IMR-90 (cell line): ENCODE measurements around the gene CALCOCO2. TPM values are rescaled to one million over a fixed set of nuclear protein-coding genes. Genes with fewer than 3 reads are reported as not detected.

Experiments used
- ATAC-seq: fragments of 200-7000 bp; cut with Tn5 transposase; 2 replicates; pipeline ENCODE4 v1.9.1; 2020; ENCODE audit warnings: low read depth, mild to moderate bottlenecking, moderate library complexity
- BruUV-seq: library from RNA; stranded (reverse); fragments of 400-500 nt; replicated peaks from 2 replicates; lab custom pipeline; 2021; lab: Mats Ljungman, UMichigan
- CTCF ChIA-PET: fragments of 300-600 bp; formaldehyde crosslinking; extraction: SDS; loops from one replicate; lab custom pipeline; 2021; ENCODE audit warnings: antibody characterized with exemption; lab: Yijun Ruan, JAX
- POLR2A ChIA-PET: fragments of 300-600 bp; sonication (Branson Sonifier 250); formaldehyde crosslinking; loops from one replicate; lab custom pipeline; 2022; ENCODE audit warnings: antibody characterized with exemption; ENCODE audit not compliant: unreplicated experiment; lab: Charles Lee
- DNase-seq: peaks from one replicate; pipeline ENCODE4 v3.0.0; 2013
- H2AFZ ChIP-seq: replicated peaks from 2 replicates; pipeline ENCODE3; 2013; ENCODE audit warnings: low read length, mild to moderate bottlenecking; ENCODE audit not compliant: poor library complexity
- H2AK5ac ChIP-seq: 2 replicates; pipeline ENCODE4 v1.6.1; 2013; ENCODE audit warnings: low read depth, low read length, inconsistent platforms
- H2AK9ac ChIP-seq: replicated peaks from 2 replicates; pipeline ENCODE3; 2013; ENCODE audit warnings: mild to moderate bottlenecking, low read depth, low read length, moderate library complexity; ENCODE audit not compliant: poor library complexity
- H2BK120ac ChIP-seq: 2 replicates; pipeline ENCODE4 v1.6.1; 2013; ENCODE audit warnings: low read depth, low read length, inconsistent platforms
- H2BK15ac ChIP-seq: 3 replicates; pipeline ENCODE4 v1.6.1; 2013; ENCODE audit warnings: low read depth, low read length, inconsistent platforms
- H2BK20ac ChIP-seq: 2 replicates; pipeline ENCODE4 v1.6.1; 2013; ENCODE audit warnings: low read depth, mild to moderate bottlenecking, inconsistent platforms, low read length, moderate library complexity
- H2BK5ac ChIP-seq: 2 replicates; pipeline ENCODE4 v1.6.1; 2013; ENCODE audit warnings: mild to moderate bottlenecking, low read depth, low read length, inconsistent platforms; ENCODE audit not compliant: poor library complexity, severe bottlenecking
- H3K14ac ChIP-seq: replicated peaks from 2 replicates; pipeline ENCODE4 v1.6.1; 2013; ENCODE audit warnings: low read depth, low read length, inconsistent platforms
- H3K18ac ChIP-seq: 2 replicates; pipeline ENCODE4 v1.6.1; 2013; ENCODE audit warnings: low read depth, low read length, control low read depth
- H3K23ac ChIP-seq: 2 replicates; pipeline ENCODE4 v1.6.1; 2013; ENCODE audit warnings: low read depth, low read length, inconsistent platforms
- H3K27ac ChIP-seq: 2 replicates; pipeline ENCODE4 v1.5.1; 2013; ENCODE audit warnings: mild to moderate bottlenecking, control low read depth, low read length; ENCODE audit not compliant: insufficient read depth
- H3K27me3 ChIP-seq: 2 replicates; pipeline ENCODE4 v1.6.1; 2013; ENCODE audit warnings: low read length; ENCODE audit not compliant: control insufficient read depth, insufficient read depth
- H3K36me3 ChIP-seq: 2 replicates; pipeline ENCODE4 v1.6.1; 2013; ENCODE audit warnings: low read length, mixed read lengths; ENCODE audit not compliant: control insufficient read depth, insufficient read depth
- H3K4ac ChIP-seq: 2 replicates; pipeline ENCODE4 v1.6.1; 2013; ENCODE audit warnings: low read depth, low read length, inconsistent platforms
- H3K4me1 ChIP-seq: 2 replicates; pipeline ENCODE4 v1.6.1; 2013; ENCODE audit warnings: low read length, mixed read lengths; ENCODE audit not compliant: control insufficient read depth, insufficient read depth
- H3K4me2 ChIP-seq: 2 replicates; pipeline ENCODE4 v1.6.1; 2013; ENCODE audit warnings: low read depth, mild to moderate bottlenecking, control low read depth, low read length, moderate library complexity
- H3K4me3 ChIP-seq: 2 replicates; pipeline ENCODE4 v1.5.1; 2013; ENCODE audit warnings: low read depth, mild to moderate bottlenecking, control low read depth, low read length, moderate library complexity; ENCODE audit not compliant: insufficient read depth
- H3K56ac ChIP-seq: 2 replicates; pipeline ENCODE4 v1.6.1; 2013; ENCODE audit warnings: low read length, inconsistent platforms; ENCODE audit not compliant: insufficient read depth; ENCODE audit errors: extremely low read depth
- H3K79me1 ChIP-seq, 2 experiments: 2 replicates each; pipeline ENCODE4 v1.6.1; 2013; ENCODE audit warnings: low read length in 2 of 2, inconsistent platforms in 1 of 2, low read depth in 1 of 2
- H3K9ac ChIP-seq: 2 replicates; pipeline ENCODE4 v1.6.1; 2013; ENCODE audit warnings: low read depth, low read length, control low read depth
- H3K9me1 ChIP-seq: 2 replicates; pipeline ENCODE4 v1.6.1; 2013; ENCODE audit warnings: low read length, inconsistent platforms; ENCODE audit not compliant: insufficient read depth
- H3K9me3 ChIP-seq: 2 replicates; pipeline ENCODE4 v1.6.1; 2013; ENCODE audit warnings: low read length; ENCODE audit not compliant: control insufficient read depth, insufficient read depth
- H4K20me1 ChIP-seq: 2 replicates; pipeline ENCODE4 v1.6.1; 2013; ENCODE audit warnings: low read length, inconsistent platforms; ENCODE audit not compliant: insufficient read depth
- H4K5ac ChIP-seq: 2 replicates; pipeline ENCODE4 v1.6.1; 2013; ENCODE audit warnings: mild to moderate bottlenecking, low read depth, low read length, control low read depth
- H4K8ac ChIP-seq, 2 experiments: 2 replicates each; pipeline ENCODE4 v1.6.1; 2013; ENCODE audit warnings: low read depth in 2 of 2, low read length in 2 of 2, control low read depth in 1 of 2, inconsistent platforms in 1 of 2
- H4K91ac ChIP-seq: 2 replicates; pipeline ENCODE4 v1.6.1; 2013; ENCODE audit warnings: low read depth, low read length, inconsistent platforms; ENCODE audit not compliant: insufficient read depth
- CEBPB ChIP-seq: IDR thresholded peaks from 2 replicates; pipeline ENCODE4 v1.6.1; 2012; ENCODE audit warnings: low read depth, low read length, improper control_type of control experiment
- SMC3 ChIP-seq: fragments of 150-350 bp; IDR thresholded peaks from 2 replicates; pipeline ENCODE4 v1.6.1; 2016; ENCODE audit warnings: low read depth, mild to moderate bottlenecking, antibody characterized with exemption, low read length, moderate library complexity
- WGBS, 2 experiments: methylation state at CpG; one replicate each; pipeline versions ENCODE4 v1.1.5 to v1.1.7; 2013; ENCODE audit warnings: missing lambda C conversion rate in 2 of 2; ENCODE audit not compliant: insufficient read length in 1 of 2; ENCODE audit errors: extremely low coverage in 2 of 2; 5-methylcytosine and 5-hydroxymethylcytosine counted together
- dilution Hi-C: fragments of 300-500 bp; cut with HindIII; formaldehyde crosslinking; loops from one replicate; pipeline ENCODE4 v1.14.3; 2018; ENCODE audit warnings: low sequenced_read_pairs; ENCODE audit not compliant: unreplicated experiment
- in situ Hi-C: fragments of 300-500 bp; cut with MboI; formaldehyde crosslinking; loops from 3 replicates; pipeline ENCODE4 v1.14.3; 2019; ENCODE audit warnings: low sequenced_read_pairs, inconsistent platforms, mixed read lengths
- intact Hi-C: fragments of 100-400 bp; cut with micrococcal nuclease; formaldehyde crosslinking; loops from 2 replicates; pipeline ENCODE4 v1.10.0; 2022
- polyA plus RNA-seq, 3 experiments: library from polyadenylated mRNA; depleted of rRNA; stranded (reverse); fragments of >200 nt; gene quantifications; 2 replicates each; pipeline ENCODE4 v1.2.3, GENCODE V29; 2012; ENCODE audit warnings: low replicate concordance in 1 of 3
- total RNA-seq: library from RNA; depleted of rRNA; stranded (reverse); fragments of >200 nt; gene quantifications from 2 replicates; pipeline ENCODE4 v1.2.3, GENCODE V29; 2012

CALCOCO2 gene
- total and polyA plus RNA-seq, 2 of the 4 experiments (the other 2 are of a cell fraction): 35.9 to 53.4 TPM

DNA sequence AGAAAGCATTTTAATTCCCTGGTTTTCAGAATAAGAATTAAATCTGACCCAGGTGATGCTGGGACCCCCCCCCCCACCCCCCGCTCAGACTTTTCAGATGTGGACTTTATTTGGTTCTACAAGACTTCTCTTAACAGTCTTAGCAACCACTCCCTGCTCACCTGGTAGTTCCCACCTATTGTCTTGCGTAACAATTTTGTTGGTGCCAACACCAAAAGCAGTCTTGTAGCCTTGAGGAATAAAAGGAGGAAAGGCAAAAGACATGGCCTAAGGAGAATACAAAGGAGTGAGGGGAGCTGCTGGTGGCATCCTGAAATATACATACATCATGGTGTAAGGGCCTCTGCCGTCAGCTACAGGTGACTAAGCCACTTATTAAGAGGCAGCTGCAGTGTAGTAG lies 18.8 kb upstream of the CALCOCO2 start:
- Histone ChIP-seq H3K9me3 (no peaks in the 10 kb centered on the region), H2BK20ac (no peak overlapping the region), H3K9ac (no peak overlapping the region), H3K27ac (no peak overlapping the region), H2BK15ac (no peak overlapping the region), H3K18ac (no peak overlapping the region), H4K8ac (no peak overlapping the region), H4K20me1 (no peaks in the 10 kb centered on the region), H3K4ac (no peak overlapping the region), H2AK5ac (no peak overlapping the region), H3K4me3 (no peak overlapping the region), H3K23ac (no peak overlapping the region), H3K27me3 (peaks cover 31% of the 10 kb centered on the region), H2AK9ac (no peak overlapping the region), H4K5ac (no peak overlapping the region), H2BK120ac (no peak overlapping the region), H3K14ac (no peak overlapping the region), H4K91ac (no peak overlapping the region), H2BK5ac (no peak overlapping the region), H3K36me3 (no peaks in the 10 kb centered on the region), H3K4me1 (0 out of 2 replicates have a peak, but pooled peaks cover 2% of the 10 kb centered on the region), H3K9me1 (no peaks in the 10 kb centered on the region), H3K56ac (no peak overlapping the region), H3K79me1 (no peaks in the 10 kb centered on the region), H3K4me2 (no peak overlapping the region), H2AFZ (no peak overlapping the region)
- in situ Hi-C loops (no loop called here), dilution Hi-C loops (no loop called here), intact Hi-C loops (loop anchor here (5.0 kb wide), 1 partner anchor 220 kb away; no protein-coding TSS in a partner anchor)
- ChIA-PET POLR2A (no interaction called here), CTCF (interaction anchor here (7.7 kb wide), 1 partner anchor 67 kb away, joined by 82 read pairs; no protein-coding TSS in a partner anchor)
- TF ChIP-seq SMC3 (no peak), CEBPB (peak; percentile 70)
- BruUV-seq: no TSS peak
- no peak for ATAC-seq
- WGBS, 2 experiments: no CpG with 5 or more reads among the region's 3 CpGs
- no peak for DNase-seq
